NCI-H128 (cell line): Measurements from ENCODE around the gene YBX1.
"Not testable (repeated sequence)": the region's sequence is repeated elsewhere in the genome, so short reads cannot be mapped to it uniquely, and the experiment has no call there.

Source experiments
- DNase-seq: peaks from one replicate; lab custom pipeline; 2025; ENCODE audit not compliant: unreplicated experiment; lab: John Stamatoyannopoulos, UW

The YBX1 gene

DNA sequence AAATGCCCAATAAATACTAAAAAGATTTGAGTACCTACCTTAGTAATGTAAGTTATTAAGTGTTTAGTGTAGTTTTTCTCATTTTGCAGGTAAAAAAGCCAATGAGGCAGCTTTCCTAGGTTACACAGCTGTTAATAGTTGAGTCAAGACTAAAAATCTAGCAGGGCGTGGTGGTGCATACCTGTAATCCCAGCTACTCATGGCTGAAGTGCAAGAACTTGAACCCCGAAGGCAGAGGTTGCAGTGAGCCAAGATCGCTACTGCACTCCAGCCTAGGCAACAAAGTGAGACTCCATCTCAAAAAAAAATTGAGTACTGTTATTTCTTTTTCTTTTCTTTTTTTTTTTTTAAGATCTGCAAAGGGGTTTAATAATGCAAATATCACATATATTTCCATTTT lies 7.7 kb downstream of the YBX1 start:
- DNase-seq: no peak

DNA sequence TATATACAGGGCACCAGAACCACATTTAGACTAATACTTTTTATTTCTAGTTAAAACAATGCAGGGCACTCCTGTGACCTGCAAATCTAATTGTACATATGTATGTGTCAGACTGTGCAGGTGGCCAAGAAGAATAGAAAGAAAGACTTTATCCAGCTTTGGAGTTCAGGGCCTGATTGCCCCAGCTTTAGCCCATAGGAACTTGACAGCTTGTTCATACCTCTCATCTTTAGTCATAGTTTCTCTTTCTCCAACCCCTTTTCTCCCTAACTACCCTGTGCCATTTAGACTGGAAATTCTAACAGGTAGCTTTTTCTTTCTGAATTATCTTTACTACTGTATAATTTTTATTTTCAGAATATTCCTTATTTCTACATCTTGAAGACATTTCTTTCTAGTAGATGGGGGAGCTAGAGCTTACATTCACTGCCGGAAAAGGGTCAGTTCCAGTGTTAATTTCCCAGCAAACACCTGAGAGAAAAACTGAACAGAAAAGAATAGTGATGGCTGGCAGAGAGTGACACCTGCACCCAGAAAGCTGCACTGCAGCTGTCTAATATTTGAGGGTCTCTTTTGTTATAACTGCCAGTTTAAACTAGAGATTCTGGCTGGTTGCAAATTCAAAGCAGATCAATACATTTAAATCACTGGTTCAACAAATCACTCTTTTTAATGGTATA lies 8.4 kb downstream of the YBX1 start:
- no peak for DNase-seq

DNA sequence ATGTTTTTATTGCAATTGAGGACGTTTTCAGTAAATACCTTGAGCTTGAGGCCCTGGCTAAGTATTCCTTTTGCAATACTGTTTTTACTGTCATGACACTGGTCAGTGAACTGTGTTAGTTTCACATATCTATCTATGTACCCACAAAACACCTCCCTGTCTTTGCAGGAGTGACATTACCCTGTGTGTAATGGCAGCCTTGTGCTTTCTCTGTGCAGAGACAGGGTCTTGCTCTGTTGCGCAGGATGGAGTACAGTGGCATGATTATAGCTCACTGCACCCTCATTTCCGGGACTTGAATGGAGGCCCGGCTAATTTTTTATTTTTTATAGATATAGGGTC lies 8.9 kb downstream of the YBX1 start:
- no peak for DNase-seq

DNA sequence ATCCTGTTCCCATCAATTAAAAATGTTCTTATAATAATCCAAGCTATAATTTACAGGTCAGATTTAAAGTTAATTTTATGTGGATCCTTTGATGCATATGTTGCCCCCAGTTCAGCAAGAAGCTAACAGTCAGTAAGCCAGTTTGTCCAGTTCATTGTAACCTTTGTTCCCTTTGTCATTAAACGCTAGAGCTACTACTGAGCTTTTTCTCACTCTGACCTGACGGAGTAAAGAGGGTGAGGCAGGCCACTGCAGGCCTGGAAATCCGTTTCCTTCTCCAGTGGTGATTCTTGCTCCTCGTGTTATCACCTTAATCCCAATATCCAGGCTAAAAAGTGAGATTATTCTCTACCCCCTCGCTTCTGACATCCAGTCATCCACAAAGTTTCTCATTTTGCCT lies 10.2 kb downstream of the YBX1 start:
- no peak for DNase-seq

DNA sequence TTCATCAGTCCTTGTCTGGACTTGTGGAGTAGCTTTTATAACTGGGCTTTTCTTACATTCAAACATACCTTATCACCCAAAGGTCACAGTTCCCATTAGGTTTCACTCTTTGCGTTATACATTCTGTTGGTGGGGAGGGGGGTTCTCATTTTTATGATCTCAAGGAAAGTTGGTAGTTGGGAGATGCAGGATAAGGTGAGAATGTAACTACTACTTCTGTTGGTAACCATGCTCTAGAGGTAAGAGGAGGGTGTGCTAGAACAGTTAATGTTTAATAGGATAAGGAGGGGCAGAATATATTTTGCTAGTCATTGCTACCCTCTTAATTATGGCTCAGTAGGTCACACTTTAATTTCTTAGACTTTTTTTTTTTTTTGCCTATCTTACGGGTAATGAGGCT lies 10.7 kb downstream of the YBX1 start:
- DNase-seq: no peak

DNA sequence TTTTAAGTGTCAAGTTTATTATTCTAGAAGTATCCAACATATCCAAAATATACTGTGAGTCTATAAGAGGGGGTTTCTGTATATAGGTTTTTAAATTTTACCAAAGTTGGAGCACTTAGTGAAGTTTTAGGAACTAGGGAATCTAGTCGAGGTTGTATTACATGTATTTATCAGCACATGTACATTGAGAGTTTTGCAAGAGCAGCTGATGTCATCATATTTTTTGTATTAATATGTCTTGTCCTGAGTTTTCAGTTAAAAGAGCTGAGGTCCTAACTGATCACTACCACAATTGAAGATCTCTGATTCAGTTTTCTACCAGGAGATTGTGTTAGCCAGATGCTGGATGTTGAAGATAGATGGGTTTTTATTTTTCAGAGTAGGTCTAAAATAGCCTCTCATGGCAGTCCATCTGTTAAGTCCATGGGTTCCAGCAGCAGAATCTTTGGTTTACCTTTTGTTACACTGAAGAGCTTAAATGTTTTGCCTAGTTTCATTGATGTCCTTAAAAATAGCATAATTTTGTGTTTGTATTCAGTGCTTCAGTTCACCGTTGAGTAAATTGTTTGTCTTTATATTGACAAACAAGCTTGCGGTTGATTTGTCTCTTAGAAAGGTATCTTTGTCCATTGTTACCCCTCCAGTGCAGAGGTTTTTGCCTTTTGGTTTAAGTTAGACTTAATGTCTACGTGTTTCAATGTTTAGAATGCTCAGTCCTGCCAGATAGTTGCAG lies 16.0 kb downstream of the YBX1 start:
- no peak for DNase-seq

DNA sequence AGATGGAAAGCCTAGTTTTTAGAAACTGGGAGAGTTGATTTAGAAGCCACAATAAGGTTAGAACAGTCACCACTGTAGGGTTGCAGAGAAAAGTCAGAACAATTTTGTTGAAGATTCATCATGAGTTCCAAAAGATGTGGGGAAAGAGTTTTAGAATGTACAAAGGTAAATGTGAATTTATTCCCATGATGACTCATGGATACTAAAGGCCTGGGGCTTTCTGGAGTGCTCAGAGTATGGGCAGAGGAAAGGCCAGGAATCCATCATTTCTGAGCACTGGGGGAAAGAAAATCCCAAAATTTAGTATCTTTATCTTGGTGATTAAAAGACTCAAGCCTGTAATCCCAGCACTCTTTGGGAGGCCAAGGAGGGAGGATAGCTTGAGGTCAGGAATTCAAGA lies 17.8 kb downstream of the YBX1 start:
- DNase-seq: no peak

DNA sequence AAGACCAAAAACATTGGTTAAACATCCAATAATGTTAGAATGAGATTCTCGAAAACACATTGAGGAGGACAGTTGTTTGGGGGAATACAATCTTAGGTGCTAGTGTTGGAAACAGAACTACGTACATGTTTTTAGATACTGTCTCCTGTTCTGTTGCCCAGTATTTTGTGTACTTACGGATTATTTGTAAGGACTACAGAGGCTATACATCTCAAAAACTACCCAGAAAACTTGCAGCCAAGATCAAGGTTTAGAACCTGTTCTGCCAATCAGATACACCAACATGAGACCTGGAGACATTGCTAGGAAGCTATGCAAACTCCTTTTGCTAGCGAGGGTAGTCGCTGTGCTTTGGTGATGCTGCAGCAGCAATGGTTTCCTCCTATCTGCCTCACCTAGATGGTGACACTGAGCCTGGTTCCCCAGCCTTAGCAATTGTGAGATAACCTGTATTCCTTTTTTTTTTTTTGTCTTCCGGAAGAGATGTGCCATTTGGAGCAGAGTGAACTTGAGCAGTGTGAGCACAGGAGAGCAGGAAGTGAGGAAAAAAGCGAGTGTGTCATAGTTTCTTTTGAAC lies 21.8 kb downstream of the YBX1 start:
- DNase-seq: no peak

DNA sequence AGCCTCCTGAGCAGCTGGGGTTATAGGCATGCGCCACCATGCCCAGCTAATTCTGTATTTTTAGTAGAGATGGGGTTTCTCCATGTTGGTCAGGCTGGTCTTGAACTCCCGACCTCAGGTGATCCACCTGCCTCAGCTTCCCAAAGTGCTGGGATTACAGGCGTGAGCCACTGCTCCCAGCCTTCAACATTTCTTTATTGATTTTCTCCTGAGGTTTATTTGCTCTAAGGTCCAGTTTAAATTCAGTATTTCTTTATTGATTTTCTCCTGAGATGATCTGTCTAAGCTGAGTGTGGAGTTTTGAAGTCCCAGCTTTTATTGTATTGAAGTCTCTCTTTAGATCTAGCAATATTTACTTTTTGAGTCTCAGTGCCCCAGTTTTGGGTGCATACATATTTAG lies 30.6 kb downstream of the YBX1 start:
- not testable (repeated sequence) for DNase-seq

DNA sequence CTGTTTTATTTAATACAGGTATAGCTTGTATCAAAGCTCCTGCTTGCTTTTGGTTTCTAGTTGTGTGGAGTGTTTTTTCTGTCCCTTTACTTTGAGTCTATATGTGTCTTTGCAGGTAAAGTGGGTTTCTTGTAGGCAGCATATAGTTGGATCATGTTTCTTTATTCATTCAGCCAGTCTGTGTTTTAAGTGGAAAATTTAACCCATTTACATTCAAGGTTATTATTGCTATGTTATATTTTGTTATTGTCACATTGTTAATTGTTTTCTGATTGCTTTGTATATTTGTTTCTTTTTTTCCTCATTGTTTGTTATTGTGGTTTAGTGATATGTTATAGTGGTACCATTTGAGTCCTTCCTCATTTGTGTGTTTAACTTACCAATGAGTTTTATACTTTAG lies 31.1 kb downstream of the YBX1 start:
- DNase-seq: no peak

DNA sequence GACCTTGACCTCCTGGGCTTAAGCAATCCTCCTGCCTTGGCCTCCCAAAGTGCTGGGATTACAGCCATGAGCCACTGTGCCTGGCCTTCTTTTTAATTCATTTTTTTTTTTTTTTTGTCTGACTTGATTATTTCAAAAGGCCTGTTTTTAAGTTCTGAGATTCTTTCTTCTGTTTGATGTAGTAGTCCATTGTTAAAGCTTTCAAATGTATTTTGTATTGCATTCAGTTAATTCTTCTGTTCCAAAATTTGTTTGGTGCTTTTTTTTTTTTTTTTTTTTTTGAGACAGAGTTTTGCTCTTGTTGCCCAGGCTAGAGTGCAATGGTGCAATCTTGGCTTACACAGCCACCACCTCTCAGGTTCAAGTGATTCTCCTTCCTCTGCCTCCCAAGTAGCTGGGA lies 32.2 kb downstream of the YBX1 start:
- not testable (repeated sequence) for DNase-seq

DNA sequence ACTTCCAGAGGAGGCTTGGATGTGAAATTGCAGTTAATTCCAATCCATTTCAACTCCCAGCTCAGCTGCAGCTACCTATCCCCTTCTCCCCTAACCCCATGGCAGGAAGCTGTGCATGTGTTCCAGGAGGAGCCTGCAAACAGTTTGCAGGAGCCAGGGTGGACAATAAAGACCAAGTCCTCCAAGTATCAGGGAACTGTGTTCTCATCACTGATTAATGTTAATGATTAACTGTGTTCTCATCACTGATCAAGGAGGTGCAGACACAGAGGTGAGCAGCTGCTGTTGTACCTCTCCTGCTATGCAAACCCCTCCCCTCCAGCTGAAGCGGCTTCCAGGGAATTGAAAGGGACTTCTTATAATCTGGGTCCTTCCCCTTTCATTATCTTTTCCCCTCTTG lies 38.6 kb downstream of the YBX1 start:
- no peak for DNase-seq

DNA sequence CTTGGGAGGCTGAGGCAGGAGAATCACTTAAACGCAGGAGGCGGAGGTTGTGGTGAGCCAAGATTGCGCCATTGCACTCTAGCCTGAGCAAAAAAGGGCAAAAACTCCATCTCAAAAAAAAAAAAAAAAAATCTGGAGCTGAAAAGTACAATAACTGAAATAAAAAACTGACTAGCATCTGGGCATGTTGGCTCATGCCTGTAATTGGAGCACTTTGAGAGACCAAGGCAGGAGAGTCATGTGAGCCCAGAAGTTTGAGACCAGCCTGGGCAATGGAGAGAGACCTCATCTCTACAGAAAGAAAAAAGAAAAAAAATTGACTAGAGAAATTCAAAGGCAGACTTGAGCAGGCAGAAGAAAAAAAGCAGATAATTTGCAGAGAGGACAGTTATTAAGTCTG lies 39.7 kb downstream of the YBX1 start:
- DNase-seq: no peak

DNA sequence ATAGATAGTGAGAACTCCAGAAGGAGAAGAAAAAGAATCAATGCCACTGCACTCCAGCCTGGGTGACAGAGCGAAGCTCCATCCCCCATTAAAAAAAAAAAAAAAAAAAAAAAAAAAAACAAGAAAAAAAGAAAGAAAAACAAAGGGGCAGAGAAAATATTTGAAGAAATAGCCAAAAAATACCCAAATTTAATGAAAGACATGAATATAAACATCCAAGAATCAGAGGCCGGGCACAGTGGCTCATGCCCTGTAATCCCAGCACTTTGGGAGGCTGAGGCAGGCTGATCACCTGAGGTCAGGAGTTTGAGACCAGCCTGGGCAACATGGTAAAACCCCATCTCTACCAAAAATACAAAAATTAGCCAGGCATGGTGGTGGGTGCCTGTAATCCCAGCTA lies 40.2 kb downstream of the YBX1 start:
- DNase-seq: not testable (repeated sequence)

DNA sequence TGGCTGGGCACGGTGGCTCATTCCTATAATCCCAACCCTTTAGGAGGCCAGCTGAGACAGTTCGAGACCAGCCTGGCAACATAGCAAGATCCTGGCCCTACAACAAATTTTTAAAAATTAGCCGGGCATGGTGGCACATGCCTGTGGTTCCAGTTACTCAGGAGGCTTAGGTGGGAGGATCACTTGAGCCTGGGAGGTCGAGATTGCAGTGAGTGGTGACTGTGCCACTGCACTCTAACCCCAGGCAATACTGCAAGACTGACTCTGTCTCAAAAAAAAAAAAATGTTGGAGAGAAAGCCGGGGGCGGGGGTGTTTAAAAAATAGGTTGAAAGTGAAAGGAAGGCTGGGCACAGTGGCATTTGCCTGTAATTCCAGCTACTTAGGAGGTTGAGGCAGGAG lies 41.3 kb downstream of the YBX1 start:
- DNase-seq: no peak

DNA sequence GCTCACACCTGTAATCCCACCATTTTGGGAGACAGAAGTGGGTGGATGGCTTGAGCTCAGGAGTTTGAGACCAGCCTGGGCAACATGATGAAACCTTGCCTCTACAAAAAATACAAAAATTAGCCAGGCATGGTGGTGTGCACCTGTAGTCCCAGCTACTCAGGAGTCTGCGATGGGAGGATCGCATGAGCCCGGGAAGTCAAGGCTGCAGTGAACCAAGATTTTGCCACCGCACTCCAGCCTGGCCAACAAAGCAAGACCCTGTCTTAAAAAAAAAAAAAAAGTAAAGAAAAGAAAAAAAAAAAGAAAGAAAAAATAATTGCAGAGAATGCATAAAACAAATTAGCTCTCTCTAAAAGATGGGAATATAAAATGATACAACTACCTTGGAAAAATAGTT lies 43.6 kb downstream of the YBX1 start:
- not testable (repeated sequence) for DNase-seq

DNA sequence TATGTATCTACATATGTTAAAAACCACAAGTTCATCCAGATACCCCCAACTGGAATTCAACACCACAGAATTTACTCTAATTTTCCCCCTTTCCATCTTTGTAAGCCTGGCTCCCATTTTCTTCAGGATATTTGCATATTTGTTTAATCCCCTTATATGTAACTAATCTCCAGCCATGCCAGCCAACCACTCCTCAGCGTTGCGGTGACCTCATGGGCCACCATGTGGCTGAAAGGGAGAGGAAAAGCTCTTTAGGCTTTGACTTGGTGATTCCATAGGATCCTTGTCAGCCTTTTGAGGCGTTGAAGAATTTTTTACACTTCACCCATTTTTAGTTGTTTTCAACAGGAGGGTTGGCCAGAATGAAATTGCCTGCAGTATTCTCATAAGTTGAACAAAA lies 47.8 kb downstream of the YBX1 start:
- no peak for DNase-seq

DNA sequence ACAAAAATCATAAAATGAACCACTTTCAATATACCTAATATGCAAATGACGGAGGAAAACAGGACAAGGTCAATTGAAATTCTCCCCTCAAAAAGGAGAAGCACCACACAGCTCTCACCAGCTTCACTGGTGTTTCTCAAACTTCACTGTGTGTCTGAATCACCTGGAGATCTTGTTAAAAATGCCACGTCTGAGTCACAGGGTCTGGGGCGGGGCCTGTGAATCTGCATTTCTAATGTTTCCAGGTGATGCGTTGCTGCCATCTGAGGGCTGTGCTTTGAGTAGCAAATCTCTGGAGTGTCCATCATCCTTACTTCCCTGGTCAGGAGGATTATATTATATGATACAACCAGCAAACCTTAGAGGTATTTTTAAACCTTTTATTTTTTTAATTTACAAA lies 48.8 kb downstream of the YBX1 start:
- DNase-seq: no peak

DNA sequence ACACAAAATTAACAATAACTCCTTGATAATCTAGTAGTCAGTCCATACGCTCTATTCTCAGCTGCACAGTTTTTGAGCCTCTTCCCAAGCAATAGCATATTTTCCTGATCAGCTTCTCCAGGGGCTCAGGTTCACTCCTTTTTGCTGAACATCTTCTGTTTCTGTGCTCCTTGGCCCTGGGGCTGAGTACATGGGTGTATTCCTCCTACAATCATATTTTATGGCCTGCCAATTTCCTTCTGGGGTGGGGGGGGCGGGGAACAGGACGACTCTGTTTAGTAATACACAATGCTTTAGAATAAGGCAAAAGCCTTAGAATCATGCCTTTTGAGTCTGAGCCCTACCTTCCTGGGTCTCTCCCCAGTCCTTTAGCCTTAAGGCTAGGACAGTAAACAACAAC lies 49.4 kb downstream of the YBX1 start:
- no peak for DNase-seq

DNA sequence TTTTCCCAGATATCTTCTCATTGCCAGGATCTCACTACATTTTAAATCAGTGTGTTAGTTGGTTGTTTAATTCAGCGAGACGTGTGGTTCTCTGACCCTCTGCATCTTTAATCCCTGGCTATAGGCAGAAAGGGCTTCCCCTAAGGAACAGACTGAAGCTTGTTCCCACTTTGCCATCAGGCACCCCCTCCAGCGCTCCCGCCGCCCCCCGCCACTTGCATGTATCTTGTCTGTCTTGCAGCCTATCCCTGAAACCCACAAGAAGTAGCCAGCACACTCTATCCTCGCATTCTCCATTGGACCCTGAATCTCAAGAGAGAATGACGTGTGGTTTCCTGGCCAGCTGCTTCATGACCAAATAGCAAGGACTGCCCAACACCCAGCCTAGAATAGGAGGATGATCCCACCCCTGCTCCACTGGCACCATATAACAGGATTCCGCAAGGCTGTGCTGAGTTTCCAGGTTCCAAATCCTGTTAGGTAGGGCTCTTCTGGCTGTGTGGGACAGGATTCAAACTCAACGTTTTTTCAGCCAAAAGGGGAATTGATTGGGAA lies 50.0 kb downstream of the YBX1 start:
- no peak for DNase-seq

DNA sequence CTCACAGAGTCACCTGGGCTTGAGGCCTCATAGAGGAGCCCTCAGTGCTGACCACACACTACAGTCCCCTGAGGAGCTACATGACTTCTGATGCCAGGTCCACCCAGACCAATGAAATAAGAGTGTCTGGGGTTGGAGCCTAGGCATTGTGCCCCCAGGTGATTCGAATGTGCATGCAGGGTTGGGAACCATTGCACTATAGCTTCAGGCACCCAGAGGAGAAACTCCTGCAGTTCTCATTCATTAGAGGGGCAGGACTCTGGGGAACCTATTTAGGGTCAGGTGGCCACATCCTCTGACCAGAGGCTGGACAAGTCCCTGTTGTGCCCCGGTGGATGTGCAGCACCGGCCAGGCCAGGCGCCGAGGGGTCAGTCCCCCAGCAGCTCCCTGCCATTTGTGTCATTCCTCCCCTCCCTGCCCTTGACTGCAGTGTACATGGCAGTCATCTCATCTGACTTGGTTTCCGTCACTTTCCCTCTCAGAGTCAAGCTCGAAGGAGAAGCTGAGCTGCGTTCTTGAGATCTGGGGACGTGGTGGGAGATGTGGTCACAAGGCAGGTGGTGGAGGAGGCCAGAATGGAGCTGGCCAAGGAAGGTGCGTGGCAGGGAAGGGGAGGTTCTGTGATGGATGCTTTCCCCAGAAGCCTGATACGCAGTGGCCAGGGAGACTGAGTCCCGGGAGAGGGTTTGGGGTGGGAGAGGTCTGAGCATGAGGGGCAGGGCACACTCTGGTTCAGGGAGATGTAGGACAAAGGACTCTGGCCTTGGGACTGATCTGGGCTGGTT lies 51.4 kb downstream of the YBX1 start:
- no peak for DNase-seq
